Measurements from ENCODE around the gene MS4A15.

Gene MS4A15

GRCh38 chr11:60780774-60781173 lies 24.1 kb downstream of the MS4A15 start:
- DNase-seq = no peak

GRCh38 chr11:60781286-60781980 lies 24.8 kb downstream of the MS4A15 start:
- DNase-seq = no peak

DNA sequence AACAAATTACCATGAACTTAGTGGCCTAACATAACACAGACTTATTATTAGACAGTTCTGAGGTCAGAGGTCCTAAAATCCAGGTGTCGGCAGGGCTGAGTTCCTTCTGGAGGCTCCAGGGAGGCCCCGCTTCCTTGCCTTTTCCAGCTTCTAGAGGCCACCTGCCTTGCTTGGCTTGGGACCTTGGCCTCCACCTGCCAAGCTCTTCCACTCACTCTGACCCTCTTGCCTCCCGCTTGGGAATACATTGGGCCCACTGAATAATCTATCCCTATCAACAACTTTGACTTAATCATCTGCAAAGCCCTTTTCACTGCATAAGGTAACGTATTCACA lies 25.3 kb downstream of the MS4A15 start:
- DNase-seq = no peak

GRCh38 chr11:60782393-60783140 lies 25.9 kb downstream of the MS4A15 start:
- DNase-seq = no peak

- no peak for DNase-seq
These were observed 26.4 kb downstream of the MS4A15 start for GRCh38 chr11:60783141-60783484.

GRCh38 chr11:60783911-60784310 lies 27.2 kb downstream of the MS4A15 start:
- DNase-seq = no peak

GRCh38 chr11:60785136-60785535 lies 28.5 kb downstream of the MS4A15 start, which contains the start of gene MS4A10:
Gene MS4A10, plus strand, starts transcription at chr11:60785333. Its CDS starts 5,003 bp downstream, at chr11:60790336.
- DNase-seq = no peak

DNA sequence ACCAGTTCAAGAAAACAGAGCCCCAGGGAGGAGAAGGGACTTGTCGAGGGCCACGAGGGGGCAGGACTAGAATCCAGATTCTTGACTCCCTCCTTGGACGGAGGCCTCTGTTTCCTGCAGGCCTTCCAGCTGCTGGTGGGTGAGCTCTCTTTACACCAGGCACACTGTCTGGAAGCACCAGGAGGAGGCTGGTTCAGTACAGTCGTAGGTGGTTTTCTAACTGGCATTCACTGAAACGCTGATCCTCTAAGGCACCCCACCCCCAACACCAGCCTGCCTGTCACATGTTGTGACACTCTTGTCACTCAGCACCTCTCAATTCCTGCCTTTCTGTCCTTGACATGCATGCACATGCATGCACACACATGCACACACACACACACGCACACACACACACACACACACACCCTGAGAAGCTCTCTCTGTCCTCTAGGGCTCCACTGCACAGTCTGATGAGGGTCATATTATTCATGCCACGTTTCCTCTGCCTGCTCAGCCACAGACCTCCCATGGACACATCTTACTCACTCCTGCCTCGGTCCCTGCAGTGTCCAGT lies 29.2 kb downstream of the MS4A15 start:
- DNase-seq = peak; percentile 33

GRCh38 chr11:60786811-60787567 lies 30.3 kb downstream of the MS4A15 start:
- DNase-seq = peak; percentile 19

DNA sequence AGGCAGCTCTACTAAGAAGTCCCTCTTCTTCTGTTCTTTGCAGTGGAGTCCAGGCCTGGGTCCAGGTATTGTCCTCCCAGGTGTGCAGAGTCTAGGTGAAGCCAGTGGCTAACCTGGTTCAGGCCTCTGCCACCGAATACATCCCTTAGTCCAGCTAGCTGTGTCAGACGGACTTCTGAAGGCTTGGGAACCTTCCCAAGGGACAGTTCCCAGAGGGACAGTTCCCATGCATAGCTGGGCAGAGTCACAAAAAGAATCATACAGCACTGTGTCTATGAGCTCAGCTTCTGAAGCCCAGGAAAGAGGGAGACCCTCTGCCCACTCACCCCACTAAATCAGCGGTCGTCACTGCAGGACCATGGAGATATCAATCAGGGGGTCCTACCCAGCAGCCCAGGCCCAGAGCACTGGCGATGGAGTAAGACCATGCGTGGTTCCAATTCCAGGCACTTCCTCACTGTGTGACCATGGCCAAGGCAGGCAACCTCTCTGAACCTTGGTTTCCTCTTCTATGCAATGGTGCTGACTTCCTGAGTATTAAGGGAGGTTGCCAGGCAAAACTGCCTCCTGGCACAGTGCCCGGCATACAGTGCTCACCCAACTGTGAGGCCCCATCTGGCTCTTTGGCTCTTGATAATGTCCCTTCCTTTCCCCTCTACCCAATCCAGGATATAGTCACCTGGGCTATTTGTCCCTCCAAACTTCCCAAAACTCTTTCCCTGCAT lies 31.9 kb downstream of the MS4A15 start:
- peak; percentile 93 for DNase-seq

DNA sequence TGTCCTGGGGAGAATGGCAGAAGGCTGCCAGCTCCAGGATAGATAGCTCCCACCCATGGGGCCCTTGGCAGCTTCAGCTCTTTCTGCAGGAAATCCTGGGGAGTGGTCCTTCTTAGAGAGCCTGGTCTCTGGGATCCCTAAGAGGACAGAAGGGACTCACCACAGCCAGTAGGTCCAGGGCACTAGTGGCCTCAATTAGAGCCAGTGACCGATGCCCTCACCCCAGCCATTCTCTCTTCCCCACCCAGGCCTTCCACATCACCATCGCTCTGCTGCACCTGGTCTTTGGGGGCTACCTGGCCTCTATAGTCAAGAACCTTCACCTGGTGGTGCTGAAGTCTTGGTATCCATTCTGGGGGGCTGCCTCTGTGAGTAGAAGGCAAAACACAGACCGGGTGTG lies 34.1 kb downstream of the MS4A15 start:
- DNase-seq = no peak

DNA sequence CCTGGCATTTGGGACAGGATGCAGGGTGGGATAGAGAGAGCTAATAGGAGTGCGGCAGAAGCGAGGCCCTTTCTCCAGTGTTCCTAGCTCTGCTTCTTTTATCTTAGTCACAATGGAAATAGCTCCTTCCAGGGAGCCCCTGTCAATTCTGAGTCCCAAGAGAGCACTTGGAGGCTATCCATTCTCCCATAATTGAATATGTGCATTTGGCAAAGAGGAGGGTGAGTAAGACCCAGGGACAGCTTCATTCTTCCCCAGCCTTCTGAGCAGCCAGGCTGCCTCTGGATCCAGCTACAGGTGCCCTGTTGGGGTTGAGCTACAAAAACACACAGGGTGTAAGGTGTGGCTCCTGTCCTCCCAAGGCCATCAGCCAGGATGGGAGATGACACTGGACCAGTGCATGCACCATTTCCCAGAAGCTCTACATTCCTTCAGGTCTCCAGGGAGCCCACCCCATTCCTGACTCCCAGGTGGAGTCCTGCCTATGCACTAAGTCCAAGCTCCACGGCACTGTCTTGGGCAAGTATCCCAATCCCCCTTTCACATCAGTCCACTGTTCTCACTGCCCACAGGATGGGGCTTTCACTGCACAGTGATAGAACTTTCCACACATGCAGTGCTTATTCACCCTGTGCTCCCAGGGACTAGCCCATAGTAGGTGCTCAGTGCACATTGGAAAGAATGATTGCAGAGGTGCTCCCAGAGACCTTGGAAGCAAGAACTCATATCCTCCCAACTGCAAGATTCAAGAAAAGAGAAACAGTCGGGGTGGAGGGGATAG lies 34.7 kb downstream of the MS4A15 start:
- no peak for DNase-seq

DNA sequence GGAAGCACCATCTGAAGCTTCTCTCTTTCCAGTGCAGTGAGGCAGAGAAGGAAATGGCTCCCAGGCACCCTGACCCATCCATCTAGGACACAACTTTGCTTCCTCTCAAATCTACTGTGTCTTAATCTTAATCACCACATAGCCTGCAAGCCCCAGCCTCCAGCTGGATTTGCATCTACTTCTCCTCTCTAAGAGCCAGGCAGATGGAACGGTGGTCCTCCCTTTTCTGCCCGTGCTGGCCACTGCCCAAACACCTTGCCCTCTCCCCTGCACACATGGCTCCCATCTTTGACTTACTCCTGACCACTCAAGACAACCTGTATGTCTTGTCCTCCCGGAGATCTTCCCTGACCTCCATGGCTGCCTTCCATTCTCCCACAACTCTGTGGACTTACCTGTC lies 35.9 kb downstream of the MS4A15 start:
- no peak for DNase-seq

DNA sequence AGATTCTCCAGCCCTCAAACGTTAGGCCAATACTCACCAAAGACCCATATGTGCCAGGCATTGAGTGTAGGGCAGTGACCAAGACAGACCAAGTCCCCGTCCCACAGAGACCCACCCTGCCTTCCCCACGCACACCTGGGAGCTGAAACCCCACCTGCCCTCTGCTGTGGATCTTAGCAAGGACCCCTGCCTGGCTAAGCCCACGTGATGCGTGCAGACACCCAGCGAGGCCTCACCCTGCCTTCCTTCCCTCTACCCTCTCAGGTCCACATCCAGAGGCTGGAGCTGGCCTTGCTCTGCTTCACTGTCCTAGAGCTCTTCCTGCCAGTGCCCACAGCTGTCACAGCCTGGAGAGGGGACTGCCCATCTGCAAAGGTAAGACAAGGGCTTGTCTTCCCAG lies 38.6 kb downstream of the MS4A15 start:
- no peak for DNase-seq

GRCh38 chr11:60797846-60798630 lies 41.4 kb downstream of the MS4A15 start:
- no peak for DNase-seq

GRCh38 chr11:60798631-60799030 lies 42.0 kb downstream of the MS4A15 start:
- DNase-seq = no peak

DNA sequence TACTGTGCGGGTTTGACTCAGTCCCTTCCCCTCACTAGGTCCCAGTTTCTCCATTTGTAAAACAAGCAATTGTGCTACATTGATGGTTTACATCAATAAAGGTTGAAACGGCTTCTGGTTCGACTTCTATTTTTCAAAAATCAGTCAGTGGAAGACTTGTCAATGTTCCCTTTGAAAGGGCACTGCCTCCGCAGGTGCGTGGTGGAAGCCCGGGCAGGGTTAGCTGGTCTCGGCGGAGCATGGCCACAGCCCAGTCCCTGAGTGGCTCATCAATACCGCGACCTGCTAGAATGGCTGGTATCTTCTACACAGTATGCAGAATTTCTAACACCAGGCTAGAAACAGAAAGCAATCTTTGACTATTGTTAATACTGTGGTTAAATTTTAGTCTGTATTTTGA lies 44.5 kb downstream of the MS4A15 start:
- no peak for DNase-seq

- no peak for DNase-seq
These were observed 46.7 kb downstream of the MS4A15 start for GRCh38 chr11:60803273-60803936.

- no peak for DNase-seq
These were observed 52.6 kb downstream of the MS4A15 start for GRCh38 chr11:60809249-60809648.

GRCh38 chr11:60809691-60810090 lies 53.0 kb downstream of the MS4A15 start:
- DNase-seq = no peak

DNA sequence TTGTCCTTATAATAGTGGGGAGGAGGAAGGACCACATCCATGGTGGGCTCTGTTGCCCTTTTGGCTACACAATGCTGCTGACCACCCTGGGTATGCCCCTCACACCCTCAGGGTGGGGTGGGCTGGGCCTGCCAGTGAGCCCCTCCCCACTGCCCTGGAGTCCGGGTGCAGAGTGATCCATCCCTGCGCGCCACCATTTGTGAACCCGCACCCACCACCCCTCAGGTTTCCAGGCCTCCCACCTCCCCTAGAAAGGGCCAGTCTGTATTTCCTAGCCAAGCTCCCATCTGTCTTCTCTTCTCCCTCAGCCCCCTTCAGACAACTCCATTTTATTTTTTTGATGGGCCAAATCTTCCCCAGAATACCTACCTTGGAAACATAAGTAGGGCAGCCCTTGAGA lies 53.5 kb downstream of the MS4A15 start:
- no peak for DNase-seq

All from NCI-H1694 (cell line).